SK-N-SH (cell line): Measurements from ENCODE around the gene SCARB1. TPM values are rescaled to one million over a fixed set of nuclear protein-coding genes. Genes with fewer than 3 reads are reported as not detected.

Experiments used
- CTCF ChIA-PET: fragments of 300-600, 350-600 bp; formaldehyde crosslinking; extraction: SDS; loops from one replicate; lab custom pipeline; 2021; lab: Yijun Ruan, JAX
- POLR2A ChIA-PET: fragments of 350-600 bp; sonication (Branson Sonifier 250); formaldehyde crosslinking; extraction: SDS; loops from one replicate; lab custom pipeline; 2020; ENCODE audit warnings: antibody characterized with exemption, inconsistent platforms; lab: Yijun Ruan, JAX
- DNase-seq: peaks from one replicate; pipeline ENCODE4 v3.0.0; 2012
- H2AFZ ChIP-seq: fragments of 200-600 bp; sonication (generic); 2 replicates; pipeline ENCODE4 v1.8.1; 2016; ENCODE audit warnings: antibody characterized with exemption, mild to moderate bottlenecking, low read depth
- H3F3A ChIP-seq: fragments of 200-600 bp; sonication (generic); replicated peaks from 2 replicates; pipeline ENCODE3; 2016; ENCODE audit warnings: antibody characterized with exemption, mild to moderate bottlenecking; ENCODE audit not compliant: insufficient read depth
- H3K27ac ChIP-seq, 2 experiments: fragments of 200-500 bp in 1 of 2; fragments of 200-600 bp in 1 of 2; sonication (Bioruptor generic) in 1 of 2; sonication (generic), shearing (Covaris generic) in 1 of 2; 2 replicates each; pipeline versions ENCODE4 v1.5.1 to v1.6.1; 2014 to 2016; ENCODE audit warnings: low read depth in 2 of 2, inconsistent platforms in 1 of 2, low read length in 1 of 2, mild to moderate bottlenecking in 1 of 2, mixed read lengths in 1 of 2
- H3K27me3 ChIP-seq: fragments of 200-600 bp; sonication (generic), shearing (Covaris generic); 2 replicates; pipeline ENCODE4 v1.6.1; 2016; ENCODE audit warnings: mixed run types; ENCODE audit not compliant: insufficient read depth
- H3K36me3 ChIP-seq, 2 experiments: fragments of 200-500 bp in 1 of 2; fragments of 200-600 bp in 1 of 2; sonication (Bioruptor generic) in 1 of 2; sonication (generic) in 1 of 2; replicated peaks in 1 of 2; 2 replicates each; pipeline versions ENCODE3 to v1.5.1; 2014 to 2016; ENCODE audit warnings: low read length in 1 of 2, mild to moderate bottlenecking in 1 of 2; ENCODE audit not compliant: insufficient read depth in 2 of 2, control insufficient read depth in 1 of 2
- H3K4me1 ChIP-seq, 2 experiments: fragments of 200-500 bp in 1 of 2; fragments of 200-600 bp in 1 of 2; sonication (Bioruptor generic) in 1 of 2; sonication (generic), shearing (Covaris generic) in 1 of 2; 2 replicates each; pipeline versions ENCODE4 v1.5.1 to v1.6.1; 2014 to 2016; ENCODE audit warnings: low read depth in 1 of 2, low read length in 1 of 2, mixed run types in 1 of 2; ENCODE audit not compliant: insufficient read depth in 2 of 2, control insufficient read depth in 1 of 2
- H3K4me2 ChIP-seq: fragments of 200-600 bp; sonication (generic), shearing (Covaris generic); 2 replicates; pipeline ENCODE4 v1.6.1; 2017; ENCODE audit warnings: mixed run types
- H3K4me3 ChIP-seq, 2 experiments: fragments of 200-500 bp in 1 of 2; fragments of 200-600 bp in 1 of 2; sonication (Bioruptor generic) in 1 of 2; sonication (generic), shearing (Covaris generic) in 1 of 2; 2 replicates each; pipeline versions ENCODE4 v1.5.1 to v1.8.1; 2014 to 2016; ENCODE audit warnings: low read depth in 2 of 2, inconsistent platforms in 1 of 2, low read length in 1 of 2, mild to moderate bottlenecking in 1 of 2, mixed read lengths in 1 of 2, moderate library complexity in 1 of 2
- H3K79me2 ChIP-seq: fragments of 200-600 bp; sonication (generic); 2 replicates; pipeline ENCODE4 v1.8.1; 2017; ENCODE audit warnings: mild to moderate bottlenecking; ENCODE audit not compliant: insufficient read depth
- H3K9ac ChIP-seq: fragments of 200-600 bp; sonication (generic); 2 replicates; pipeline ENCODE4 v1.6.1; 2017; ENCODE audit warnings: mixed run types
- H3K9me2 ChIP-seq: fragments of 200-600 bp; sonication (generic); 2 replicates; pipeline ENCODE4 v1.6.1; 2017; ENCODE audit warnings: mixed run types
- H3K9me3 ChIP-seq: fragments of 200-600 bp; sonication (generic); 2 replicates; pipeline ENCODE4 v1.6.1; 2017; ENCODE audit warnings: mixed run types, mild to moderate bottlenecking, moderate library complexity
- H4K20me1 ChIP-seq: fragments of 200-600 bp; sonication (generic); 2 replicates; pipeline ENCODE4 v1.6.1; 2017; ENCODE audit warnings: mild to moderate bottlenecking, mixed run types; ENCODE audit not compliant: insufficient read depth
- CHD2 ChIP-seq: fragments of 150-350 bp; IDR thresholded peaks from 2 replicates; pipeline ENCODE4 v1.6.1; 2018; ENCODE audit warnings: low read length; ENCODE audit not compliant: partially characterized antibody
- CTCF ChIP-seq: fragments of 200-600 bp; sonication (generic); IDR thresholded peaks from 2 replicates; pipeline ENCODE4 v1.6.1; 2017; ENCODE audit warnings: antibody characterized with exemption, mild to moderate bottlenecking, moderate library complexity
- ELF1 ChIP-seq: IDR thresholded peaks from 2 replicates; pipeline ENCODE4 v1.4.0; 2012
- FOXJ3 ChIP-seq: sonication (generic); formaldehyde crosslinking; IDR thresholded peaks from 2 replicates; pipeline ENCODE4 v1.5.1; 2020; ENCODE audit warnings: mild to moderate bottlenecking, missing genetic modification reagents
- IRF3 ChIP-seq: fragments of 150-350 bp; IDR thresholded peaks from 2 replicates; pipeline ENCODE4 v1.6.1; 2016; ENCODE audit warnings: mild to moderate bottlenecking, low read depth, low read length
- JUND ChIP-seq: IDR thresholded peaks from 2 replicates; pipeline ENCODE4 v1.4.0; 2012
- PBX3 ChIP-seq: IDR thresholded peaks from 2 replicates; pipeline ENCODE4; 2012
- POLR2AphosphoS5 ChIP-seq: IDR thresholded peaks from 2 replicates; pipeline ENCODE4 v1.6.1; 2012; ENCODE audit warnings: low read depth, low read length
- RCOR1 ChIP-seq: fragments of 150-350 bp; IDR thresholded peaks from 2 replicates; pipeline ENCODE4 v1.6.1; 2017; ENCODE audit warnings: antibody characterized with exemption, low read length
- RFX5 ChIP-seq: IDR thresholded peaks from 2 replicates; pipeline ENCODE4 v1.6.1; 2012; ENCODE audit warnings: mild to moderate bottlenecking, improper control_type of control experiment, low read length
- SIN3A ChIP-seq: IDR thresholded peaks from 2 replicates; pipeline ENCODE4 v1.6.1; 2012; ENCODE audit warnings: low read depth, mild to moderate bottlenecking, low read length, moderate library complexity, borderline replicate concordance
- TAF1 ChIP-seq: IDR thresholded peaks from 2 replicates; pipeline ENCODE4 v1.6.1; 2012; ENCODE audit warnings: low read depth, mild to moderate bottlenecking, low read length, moderate library complexity, borderline replicate concordance
- TCF12 ChIP-seq: IDR thresholded peaks from 2 replicates; pipeline ENCODE4 v1.4.0; 2012
- YY1 ChIP-seq: IDR thresholded peaks from 2 replicates; pipeline ENCODE4 v1.4.0; 2012; ENCODE audit warnings: low read depth, mild to moderate bottlenecking
- ZBTB33 ChIP-seq: IDR thresholded peaks from 2 replicates; pipeline ENCODE4 v1.4.0; 2012; ENCODE audit warnings: low read depth, borderline replicate concordance
- WGBS: methylation state at CpG from one replicate; pipeline ENCODE4 v1.1.6; 2017; ENCODE audit warnings: low lambda C conversion rate; 5-methylcytosine and 5-hydroxymethylcytosine counted together
- polyA plus RNA-seq, 3 experiments: library from polyadenylated mRNA; depleted of rRNA; stranded (reverse); fragments of >200 nt; gene quantifications; 2 replicates each; pipeline ENCODE4 v1.2.3, GENCODE V29; 2012

The SCARB1 gene
- polyA plus RNA-seq, 1 of the 3 experiments (the other 2 are of a cell fraction): 33.0 TPM

GRCh38 chr12:124819525-124819924 is 44.1 kb downstream of the SCARB1 start:
- ChIA-PET POLR2A (interaction anchor here (1.1 kb wide), 1 partner anchor 19 kb away, joined by 3 read pairs; no protein-coding TSS in a partner anchor), CTCF (interaction anchor here (0.7 to 3.7 kb wide), 3 partner anchors 10 to 87 kb away, joined by 3 to 17 read pairs (median 3); no protein-coding TSS in a partner anchor)
- Histone ChIP-seq H3K4me2 (no peak overlapping the region), H2AFZ (no peak overlapping the region), H3F3A (no peaks in the 10 kb centered on the region), H3K9me2 (no peaks in the 10 kb centered on the region), H3K4me3 (no peak overlapping the region), H3K79me2 (no peaks in the 10 kb centered on the region), H3K4me1 (no peaks in the 10 kb centered on the region), H3K9me3 (no peaks in the 10 kb centered on the region), H3K27me3 (no peaks in the 10 kb centered on the region), H3K27ac (no peak overlapping the region), H4K20me1 (no peaks in the 10 kb centered on the region), H3K36me3 (no peaks in the 10 kb centered on the region), H3K9ac (no peak overlapping the region)
- no peak for DNase-seq
- TF ChIP-seq PBX3: no peak
- no peak for TF ChIP-seq ELF1
- TF ChIP-seq POLR2AphosphoS5: no peak
- TF ChIP-seq ZBTB33: no peak
- TF ChIP-seq JUND: no peak
- TF ChIP-seq CHD2: no peak
- TF ChIP-seq TCF12: no peak
- no peak for TF ChIP-seq FOXJ3 (CRISPR knock-in tag)
- WGBS: 97% methylated on average over 3 of the region's 10 CpGs

DNA sequence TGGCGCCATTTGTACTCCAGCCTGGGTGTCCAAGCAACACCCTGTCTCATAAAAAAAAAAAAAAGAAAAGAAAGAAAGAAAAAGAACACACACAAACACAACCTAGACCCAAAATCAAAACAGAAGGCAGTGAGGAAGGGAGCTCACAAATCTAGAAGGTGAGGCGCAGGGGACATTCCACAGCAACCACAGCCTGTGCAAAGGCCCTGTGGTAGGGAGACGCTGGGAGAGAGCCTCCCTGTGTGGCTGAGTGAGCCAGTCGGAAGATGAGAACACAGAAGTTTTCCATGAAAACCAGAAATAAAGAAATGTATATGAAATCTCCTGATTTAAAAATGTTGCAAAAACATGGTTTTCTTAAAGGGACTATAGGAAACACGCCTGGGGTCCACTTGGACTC is 44.6 kb downstream of the SCARB1 start:
- ChIA-PET POLR2A (no interaction called here), CTCF (interaction anchor here (0.7 to 3.7 kb wide), 3 partner anchors 32 to 420 kb away, joined by 3 to 17 read pairs (median 3); no protein-coding TSS in a partner anchor)
- Histone ChIP-seq H3K4me2 (no peak overlapping the region), H2AFZ (no peak overlapping the region), H3K79me2 (no peaks in the 10 kb centered on the region), H3F3A (no peaks in the 10 kb centered on the region), H3K4me1 (no peaks in the 10 kb centered on the region), H3K9me2 (no peaks in the 10 kb centered on the region), H3K4me3 (no peak overlapping the region), H3K9me3 (no peaks in the 10 kb centered on the region), H4K20me1 (no peaks in the 10 kb centered on the region), H3K9ac (no peak overlapping the region), H3K27ac (no peak overlapping the region), H3K27me3 (no peaks in the 10 kb centered on the region), H3K36me3 (peaks cover 0 to 2% of the 10 kb centered on the region in 2 experiments)
- 95% methylated on average over 5 of the region's 5 CpGs for WGBS
- TF ChIP-seq PBX3 (no peak), TAF1 (no peak), JUND (no peak), TCF12 (no peak), RFX5 (no peak), RCOR1 (no peak), CTCF (no peak), YY1 (no peak), CHD2 (no peak), SIN3A (no peak), IRF3 (no peak)
- DNase-seq: no peak
